ENCODE data around the gene MCM9. TPM values are rescaled to one million over a fixed set of nuclear protein-coding genes. Genes with fewer than 3 reads are reported as not detected.

The MCM9 gene
- 11.2 and 11.4 TPM in 2 replicates for total RNA-seq (ENCODE audit: low replicate concordance)

DNA sequence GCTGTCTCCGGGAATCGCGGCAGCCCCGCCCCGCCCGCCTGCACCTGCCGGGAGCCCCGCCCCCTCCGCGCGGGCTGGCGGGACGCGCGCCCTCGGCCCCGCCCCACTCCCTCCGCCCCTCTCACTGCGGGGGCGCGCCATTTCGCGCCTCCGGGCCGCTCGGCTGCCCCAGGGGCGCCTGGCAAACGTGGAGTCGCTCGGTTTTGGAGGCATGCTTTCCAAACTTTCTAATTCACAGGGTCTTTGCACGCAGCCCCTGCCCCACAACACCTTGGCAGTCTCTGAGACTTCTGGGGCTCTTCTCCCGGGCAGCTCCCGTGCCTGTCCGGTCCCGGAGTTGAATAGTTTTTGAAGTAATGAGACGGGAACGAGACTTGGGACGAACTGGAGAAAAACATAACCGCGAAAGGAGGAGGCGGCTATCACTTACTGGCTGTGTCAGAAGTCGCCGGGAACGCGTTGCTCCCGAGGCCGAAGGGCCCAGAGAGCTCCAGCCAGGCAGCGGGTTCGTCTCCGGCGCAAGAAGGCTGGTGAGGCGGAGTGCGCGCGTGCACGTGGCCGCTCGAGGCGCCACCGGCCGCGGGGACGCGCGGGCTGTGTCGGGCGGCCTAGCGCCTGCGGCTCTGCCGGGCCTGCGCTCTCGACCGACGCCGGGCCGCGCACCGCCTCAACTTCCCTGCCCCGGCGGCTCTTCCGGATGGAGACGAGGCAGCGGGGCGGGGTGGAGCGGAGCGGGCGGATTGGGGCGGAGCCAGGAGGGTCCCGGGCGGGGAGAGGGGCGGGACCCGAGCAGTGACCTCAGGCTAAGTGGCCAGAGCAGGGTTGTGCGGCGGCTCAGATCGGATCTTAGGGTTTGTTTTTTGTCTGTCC, at the start of gene MCM9:
TSS of gene MCM9 (minus strand) at position 699 of the 870 bp plus-strand sequence. CDS start 3,436 bp downstream, outside the sequence.
- H3K4me3 ChIP-seq (ENCODE audit: low read depth, low read length): peak within 1 kb of the TSS; percentile 87
- DNase-seq (ENCODE audit: low read depth): peak; percentile 75

DNA sequence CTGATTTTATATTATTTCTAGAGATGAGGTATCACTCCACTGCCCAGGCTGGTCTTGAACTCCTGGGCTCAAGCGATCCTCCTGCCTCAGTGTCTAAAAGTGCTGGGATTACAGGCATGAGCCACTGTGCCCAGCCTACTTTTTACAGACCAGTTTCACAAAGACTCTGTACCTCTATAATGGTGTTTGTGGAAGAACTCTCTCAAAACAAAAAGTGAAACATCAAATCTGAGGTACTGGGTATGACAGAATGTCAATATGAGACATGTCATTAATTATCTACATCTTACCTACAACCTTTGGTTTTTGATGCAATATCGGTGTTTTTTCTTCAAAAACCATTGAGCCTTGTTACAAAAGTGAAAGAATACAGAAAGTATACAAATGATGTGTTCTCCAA, 49.4 kb upstream of the MCM9 start:
- TF ChIP-seq, protein P1, sequence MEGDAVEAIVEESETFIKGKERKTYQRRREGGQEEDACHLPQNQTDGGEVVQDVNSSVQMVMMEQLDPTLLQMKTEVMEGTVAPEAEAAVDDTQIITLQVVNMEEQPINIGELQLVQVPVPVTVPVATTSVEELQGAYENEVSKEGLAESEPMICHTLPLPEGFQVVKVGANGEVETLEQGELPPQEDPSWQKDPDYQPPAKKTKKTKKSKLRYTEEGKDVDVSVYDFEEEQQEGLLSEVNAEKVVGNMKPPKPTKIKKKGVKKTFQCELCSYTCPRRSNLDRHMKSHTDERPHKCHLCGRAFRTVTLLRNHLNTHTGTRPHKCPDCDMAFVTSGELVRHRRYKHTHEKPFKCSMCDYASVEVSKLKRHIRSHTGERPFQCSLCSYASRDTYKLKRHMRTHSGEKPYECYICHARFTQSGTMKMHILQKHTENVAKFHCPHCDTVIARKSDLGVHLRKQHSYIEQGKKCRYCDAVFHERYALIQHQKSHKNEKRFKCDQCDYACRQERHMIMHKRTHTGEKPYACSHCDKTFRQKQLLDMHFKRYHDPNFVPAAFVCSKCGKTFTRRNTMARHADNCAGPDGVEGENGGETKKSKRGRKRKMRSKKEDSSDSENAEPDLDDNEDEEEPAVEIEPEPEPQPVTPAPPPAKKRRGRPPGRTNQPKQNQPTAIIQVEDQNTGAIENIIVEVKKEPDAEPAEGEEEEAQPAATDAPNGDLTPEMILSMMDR (IDR thresholded peaks at IDR 0.05; ENCODE audit: insufficient read depth, low read length): no peak

More for the DNA sequence above, at the start of gene MCM9:
- TF ChIP-seq, protein P1 (IDR thresholded peaks at IDR 0.05; ENCODE audit: insufficient read depth, low read length): no peak

DNA sequence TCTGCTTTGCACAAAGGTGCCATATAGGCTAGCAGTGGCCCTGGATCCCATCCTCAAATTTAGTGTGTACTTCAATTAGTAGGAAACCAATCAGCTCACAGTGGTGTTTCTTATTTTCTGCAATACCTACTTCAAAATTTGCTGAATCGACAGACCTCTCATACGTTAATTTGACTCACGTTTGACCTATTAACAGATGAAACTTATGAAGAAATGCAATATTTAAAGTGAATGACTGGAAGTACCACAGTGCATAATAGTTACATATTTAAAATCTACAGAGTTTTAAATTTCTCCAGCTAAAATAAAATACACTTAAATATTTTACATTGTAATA, 47.6 kb upstream of the MCM9 start:
- no peak for DNase-seq (ENCODE audit: low read depth)
- TF ChIP-seq, protein P1 (IDR thresholded peaks at IDR 0.05; ENCODE audit: insufficient read depth, low read length): no peak
- no peak overlapping the region for H3K4me3 ChIP-seq (ENCODE audit: low read depth, low read length)

More for the DNA sequence above, 49.4 kb upstream of the MCM9 start:
- no peak overlapping the region for H3K4me3 ChIP-seq (ENCODE audit: low read depth, low read length)
- no peak for DNase-seq (ENCODE audit: low read depth)

DNA sequence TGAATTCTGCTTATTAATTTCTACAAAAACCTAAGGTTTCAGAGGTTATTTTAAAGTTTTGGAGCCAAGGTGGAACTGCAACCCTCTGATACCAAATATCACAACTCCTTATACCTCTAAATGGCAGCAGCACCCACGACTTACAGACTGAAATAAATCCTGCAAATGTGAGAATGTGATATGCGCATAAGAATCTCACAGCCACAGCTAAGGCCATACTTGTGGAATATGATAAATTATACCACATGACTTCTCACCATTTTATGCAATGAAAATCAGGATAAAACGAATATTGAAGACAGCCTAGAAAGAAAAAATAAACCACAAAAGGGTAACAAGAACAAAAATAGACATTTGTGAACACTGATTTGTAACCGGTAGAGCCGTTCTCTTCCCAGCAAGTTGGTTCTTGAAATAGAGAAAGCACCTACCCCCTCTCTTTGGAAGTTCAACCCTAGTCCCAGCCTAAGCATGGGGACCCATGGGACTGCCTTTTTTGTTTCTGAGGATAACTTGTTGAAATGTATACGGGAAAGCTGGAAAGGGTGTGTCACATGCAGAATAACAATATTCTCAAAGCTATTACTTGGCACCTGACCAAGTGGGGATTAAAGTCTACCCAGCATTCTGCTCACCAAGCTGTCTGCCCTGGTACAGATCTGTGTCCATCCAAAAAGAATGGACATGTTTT, 47.1 kb upstream of the MCM9 start:
- TF ChIP-seq, protein P1 (IDR thresholded peaks at IDR 0.05; ENCODE audit: insufficient read depth, low read length): no peak
- no peak for DNase-seq (ENCODE audit: low read depth)
- H3K4me3 ChIP-seq (ENCODE audit: low read depth, low read length): no peak overlapping the region

DNA sequence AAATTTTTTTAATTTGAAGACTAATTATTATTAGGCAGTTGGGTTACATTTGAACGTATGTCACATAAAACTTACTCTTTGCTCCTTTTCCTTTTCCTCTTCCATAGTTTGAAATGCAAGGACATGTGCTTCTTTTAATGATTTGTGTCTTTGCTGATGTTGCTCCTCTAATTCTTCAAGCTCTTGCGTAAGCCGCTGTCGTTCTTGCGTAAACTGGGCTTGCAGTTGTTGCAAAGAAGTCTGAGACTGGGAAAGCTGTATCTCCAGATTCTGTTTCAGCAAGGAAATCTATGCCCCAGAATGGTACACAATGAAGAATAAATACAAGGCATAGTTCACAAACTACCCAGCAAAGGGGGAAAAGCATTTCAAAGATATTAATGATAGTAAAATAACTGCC, 45.1 kb upstream of the MCM9 start:
- DNase-seq (ENCODE audit: low read depth): peak; percentile 33
- H3K4me3 ChIP-seq (ENCODE audit: low read depth, low read length): no peak overlapping the region
- TF ChIP-seq, protein P1 (IDR thresholded peaks at IDR 0.05; ENCODE audit: insufficient read depth, low read length): no peak

DNA sequence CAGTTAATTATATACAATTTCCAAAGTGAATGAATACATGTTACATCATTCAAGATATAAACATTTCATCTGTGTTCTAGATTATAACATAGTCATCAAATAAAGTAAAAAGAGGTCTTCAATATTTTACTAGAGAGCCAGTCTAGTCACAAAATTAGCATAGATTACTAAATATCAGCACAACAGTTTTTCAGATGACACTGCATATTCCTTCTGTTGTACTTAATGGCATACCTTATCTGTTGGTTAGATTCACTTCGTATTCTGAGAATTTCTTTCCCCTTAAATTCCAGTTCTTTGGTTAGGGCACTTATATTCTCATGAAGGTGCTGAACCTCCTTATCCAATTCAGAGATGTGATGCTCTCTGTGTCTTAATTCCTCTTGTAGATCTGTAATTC, 39.8 kb upstream of the MCM9 start:
- H3K4me3 ChIP-seq (ENCODE audit: low read depth, low read length): no peak overlapping the region
- TF ChIP-seq, protein P1 (IDR thresholded peaks at IDR 0.05; ENCODE audit: insufficient read depth, low read length): no peak
- DNase-seq (ENCODE audit: low read depth): no peak
